HG02943 (cell line): ENCODE results near the gene RPS19.
"Not testable (repeated sequence)": the region's sequence is repeated elsewhere in the genome, so short reads cannot be mapped to it uniquely, and the experiment has no call there.

Experiments
- ATAC-seq: cut with Tn5 transposase; IDR thresholded peaks from one replicate; pipeline ENCODE4 v1.9.1; 2021; ENCODE audit warnings: mild to moderate bottlenecking, low read depth, moderate library complexity; ENCODE audit not compliant: unreplicated experiment

The RPS19 gene

GRCh38 chr19:41912899-41913537 is 53.0 kb downstream of the RPS19 start:
- no peak for ATAC-seq

GRCh38 chr19:41913538-41914423 is 53.7 kb downstream of the RPS19 start:
- ATAC-seq: no peak

GRCh38 chr19:41914424-41914834 is 54.4 kb downstream of the RPS19 start:
- not testable (repeated sequence) for ATAC-seq

GRCh38 chr19:41915021-41915775 is 55.1 kb downstream of the RPS19 start:
- no peak for ATAC-seq

GRCh38 chr19:41915776-41916414 is 55.8 kb downstream of the RPS19 start:
- ATAC-seq: no peak

DNA sequence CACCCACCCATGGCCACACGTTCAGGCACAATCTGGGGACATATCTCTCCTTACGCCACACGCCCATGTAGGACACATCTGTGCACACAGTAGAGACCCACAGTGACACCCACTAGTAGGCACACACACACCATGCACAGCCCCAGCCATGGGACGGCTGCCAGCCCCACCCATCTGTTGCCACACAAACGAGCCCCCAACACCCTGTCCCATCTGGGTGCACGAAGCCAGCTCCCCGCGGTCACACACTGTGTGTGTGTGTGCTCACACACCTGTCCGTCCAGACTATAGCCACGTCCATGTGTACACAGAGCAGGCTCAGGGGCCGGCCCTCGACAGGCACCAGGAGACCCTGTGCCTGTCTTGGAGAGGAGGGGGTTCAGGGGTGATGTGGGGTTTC is 57.6 kb downstream of the RPS19 start:
- ATAC-seq: no peak

- ATAC-seq: no peak
Measured at GRCh38 chr19:41918095-41918494, 58.0 kb downstream of the RPS19 start.

GRCh38 chr19:41918653-41919244 is 58.7 kb downstream of the RPS19 start:
- no peak for ATAC-seq

- ATAC-seq: no peak
Measured at GRCh38 chr19:41919948-41920712, 60.1 kb downstream of the RPS19 start.

- no peak for ATAC-seq
Measured at GRCh38 chr19:41920882-41921576, 61.0 kb downstream of the RPS19 start.

DNA sequence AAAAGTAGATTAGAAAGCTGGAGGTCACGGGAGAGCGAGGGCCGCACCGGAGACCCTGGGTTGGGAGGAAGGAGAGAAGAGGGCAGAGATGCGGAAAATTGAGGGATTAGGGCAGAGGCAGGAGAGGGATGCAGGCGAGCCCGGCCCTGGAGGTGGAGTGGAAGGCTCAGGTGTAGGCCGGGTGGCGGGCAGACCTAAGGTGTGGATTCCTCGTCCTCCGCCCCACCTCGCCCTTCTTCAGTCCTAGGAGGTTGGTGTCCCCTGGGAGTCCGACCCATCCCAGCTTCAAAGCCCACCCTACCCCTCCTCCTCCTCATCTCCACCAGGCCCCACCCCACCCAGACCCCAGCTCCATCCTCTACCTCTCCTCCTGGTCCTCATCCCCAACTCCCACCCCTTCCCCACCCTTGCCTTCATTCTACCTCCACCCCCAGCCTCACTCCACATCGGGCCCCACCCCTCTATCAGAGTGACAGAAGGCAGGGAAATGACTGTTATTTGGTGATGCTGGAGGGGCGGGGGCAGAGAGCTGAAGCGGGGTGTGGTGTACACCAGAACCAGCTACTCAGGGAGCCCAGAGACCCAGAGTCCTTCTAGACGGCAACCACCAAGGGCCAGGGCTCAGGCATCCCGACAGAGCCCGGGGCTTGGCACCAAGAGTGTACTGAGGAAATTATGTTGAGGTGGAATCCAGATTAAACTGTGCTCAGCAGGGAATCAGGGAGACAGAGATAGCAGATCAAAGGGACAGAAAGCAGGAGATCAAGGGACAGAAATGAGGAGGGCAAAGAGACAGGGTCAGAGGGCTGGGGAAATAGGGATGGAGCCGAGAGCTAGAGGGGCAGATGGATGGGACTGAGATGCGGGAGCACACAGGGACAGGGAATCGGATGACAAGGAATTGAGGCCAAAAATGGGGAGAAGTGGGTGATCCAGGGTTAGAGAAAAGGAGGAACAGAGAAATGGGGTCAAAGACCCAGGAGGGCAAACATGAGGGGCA is 61.8 kb downstream of the RPS19 start:
- ATAC-seq: no peak
